Stimulated activated CD8-positive, alpha-beta memory T cell treated with anti-CD3 and anti-CD28 coated beads, Interleukin-12 subunit alpha, Interleukin-12 subunit beta, amount 100 ng/mL, for 24 hours (primary cell): ENCODE measurements around the gene TOMM40.
"Not testable (repeated sequence)": the region's sequence is repeated elsewhere in the genome, so short reads cannot be mapped to it uniquely, and the experiment has no call there.

ENCODE experiments used
- DNase-seq: peaks from one replicate; pipeline ENCODE4 v3.0.0-alpha.2; 2020; ENCODE audit errors: extremely low read depth

TOMM40 gene

DNA sequence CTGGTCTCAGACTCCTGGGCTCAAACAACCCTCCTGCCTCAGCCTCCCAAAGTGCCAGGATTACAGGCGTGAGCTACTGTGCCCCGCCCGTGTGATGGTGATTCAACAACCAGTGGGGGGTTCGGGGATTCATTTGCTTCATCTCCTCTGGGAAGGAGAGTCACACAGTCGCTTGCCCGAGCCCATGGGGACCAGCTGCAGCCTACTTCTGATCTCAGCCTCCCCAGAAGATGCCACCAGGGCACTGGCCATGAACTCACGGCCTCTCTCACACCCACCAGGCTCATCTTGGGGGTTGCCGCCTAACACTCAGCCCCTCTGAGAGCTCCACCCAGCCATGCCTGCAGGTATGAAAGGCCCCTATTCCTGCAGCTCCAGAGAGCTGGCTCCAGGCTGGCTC, 6.8 kb downstream of the TOMM40 start:
- DNase-seq = no peak

DNA sequence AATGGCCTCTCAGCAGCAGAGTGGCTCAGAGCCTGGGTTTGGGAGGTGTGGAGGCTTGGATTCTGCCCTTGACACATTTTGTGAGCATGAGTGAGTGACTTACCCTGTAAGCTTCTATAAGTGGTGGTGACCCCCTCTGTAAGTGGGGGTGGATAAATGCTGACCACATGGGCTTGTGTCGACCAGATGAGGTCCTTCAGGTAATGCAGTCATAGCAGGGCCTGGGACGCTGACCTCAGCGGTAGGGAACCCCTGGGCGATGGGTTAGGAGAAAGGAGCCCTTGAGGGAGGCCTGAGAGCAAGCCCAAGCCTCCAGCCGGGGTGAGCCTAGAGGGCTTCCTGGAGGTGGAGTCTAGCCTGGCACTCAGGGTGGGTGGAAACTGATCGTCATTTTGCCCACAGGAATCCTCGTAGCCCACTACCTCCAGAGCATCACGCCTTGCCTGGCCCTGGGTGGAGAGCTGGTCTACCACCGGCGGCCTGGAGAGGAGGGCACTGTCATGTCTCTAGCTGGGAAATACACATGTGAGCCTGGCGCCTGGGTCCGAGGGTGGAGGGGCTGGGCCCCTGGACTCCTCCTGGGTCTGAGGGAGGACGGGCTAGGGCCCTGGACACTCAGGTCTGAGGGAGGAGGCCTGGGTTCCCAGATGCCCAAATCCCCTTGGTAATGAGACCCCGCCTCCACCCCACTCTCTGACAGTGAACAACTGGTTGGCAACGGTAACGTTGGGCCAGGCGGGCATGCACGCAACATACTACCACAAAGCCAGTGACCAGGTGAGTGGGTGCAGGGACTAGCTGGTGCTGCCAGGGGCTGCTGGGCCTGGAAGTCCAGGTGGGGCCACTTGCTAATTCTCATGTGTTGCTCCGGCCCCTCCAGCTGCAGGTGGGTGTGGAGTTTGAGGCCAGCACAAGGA, 9.5 kb downstream of the TOMM40 start:
- no peak for DNase-seq

DNA sequence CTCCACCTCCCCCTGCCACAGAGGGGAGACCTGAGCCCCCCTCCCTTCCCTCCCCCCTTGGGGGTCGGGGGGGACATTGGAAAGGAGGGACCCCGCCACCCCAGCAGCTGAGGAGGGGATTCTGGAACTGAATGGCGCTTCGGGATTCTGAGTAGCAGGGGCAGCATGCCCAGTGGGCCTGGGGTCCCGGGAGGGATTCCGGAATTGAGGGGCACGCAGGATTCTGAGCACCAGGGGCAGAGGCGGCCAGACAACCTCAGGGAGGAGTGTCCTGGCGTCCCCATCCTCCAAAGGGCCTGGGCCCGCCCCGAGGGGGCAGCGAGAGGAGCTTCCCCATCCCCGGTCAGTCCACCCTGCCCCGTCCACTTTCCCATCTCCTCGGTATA, 12.2 kb downstream of the TOMM40 start:
- no peak for DNase-seq

DNA sequence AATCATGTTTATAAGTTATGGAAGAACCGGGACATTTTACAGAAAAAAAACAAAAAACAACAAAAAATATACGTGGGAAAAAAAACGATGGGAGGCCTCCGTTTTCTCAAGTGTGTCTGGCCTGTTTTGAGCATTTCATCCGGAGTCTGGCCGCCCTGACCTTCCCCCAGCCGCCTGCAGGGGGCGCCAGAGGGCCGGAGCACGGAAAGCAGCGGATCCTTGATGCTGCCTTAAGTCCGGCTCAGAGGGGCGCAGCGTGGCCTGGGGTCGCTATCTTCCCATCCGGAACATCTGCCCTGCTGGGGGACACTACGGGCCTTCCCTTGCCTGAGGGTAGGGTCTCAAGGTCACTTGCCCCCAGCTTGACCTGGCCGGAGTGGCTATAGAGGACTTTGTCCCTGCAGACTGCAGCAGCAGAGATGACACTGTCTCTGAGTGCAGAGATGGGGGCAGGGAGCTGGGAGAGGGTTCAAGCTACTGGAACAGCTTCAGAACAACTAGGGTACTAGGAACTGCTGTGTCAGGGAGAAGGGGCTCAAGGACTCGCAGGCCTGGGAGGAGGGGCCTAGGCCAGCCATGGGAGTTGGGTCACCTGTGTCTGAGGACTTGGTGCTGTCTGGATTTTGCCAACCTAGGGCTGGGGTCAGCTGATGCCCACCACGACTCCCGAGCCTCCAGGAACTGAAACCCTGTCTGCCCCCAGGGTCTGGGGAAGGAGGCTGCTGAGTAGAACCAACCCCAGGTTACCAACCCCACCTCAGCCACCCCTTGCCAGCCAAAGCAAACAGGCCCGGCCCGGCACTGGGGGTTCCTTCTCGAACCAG, 12.8 kb downstream of the TOMM40 start:
- DNase-seq = peak; percentile 46

DNA sequence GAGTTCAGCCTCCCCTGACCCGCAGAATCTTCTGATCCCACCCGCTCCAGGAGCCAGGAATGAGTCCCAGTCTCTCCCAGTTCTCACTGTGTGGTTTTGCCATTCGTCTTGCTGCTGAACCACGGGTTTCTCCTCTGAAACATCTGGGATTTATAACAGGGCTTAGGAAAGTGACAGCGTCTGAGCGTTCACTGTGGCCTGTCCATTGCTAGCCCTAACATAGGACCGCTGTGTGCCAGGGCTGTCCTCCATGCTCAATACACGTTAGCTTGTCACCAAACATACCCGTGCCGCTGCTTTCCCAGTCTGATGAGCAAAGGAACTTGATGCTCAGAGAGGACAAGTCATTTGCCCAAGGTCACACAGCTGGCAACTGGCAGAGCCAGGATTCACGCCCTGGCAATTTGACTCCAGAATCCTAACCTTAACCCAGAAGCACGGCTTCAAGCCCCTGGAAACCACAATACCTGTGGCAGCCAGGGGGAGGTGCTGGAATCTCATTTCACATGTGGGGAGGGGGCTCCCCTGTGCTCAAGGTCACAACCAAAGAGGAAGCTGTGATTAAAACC, 13.5 kb downstream of the TOMM40 start:
- DNase-seq = no peak

DNA sequence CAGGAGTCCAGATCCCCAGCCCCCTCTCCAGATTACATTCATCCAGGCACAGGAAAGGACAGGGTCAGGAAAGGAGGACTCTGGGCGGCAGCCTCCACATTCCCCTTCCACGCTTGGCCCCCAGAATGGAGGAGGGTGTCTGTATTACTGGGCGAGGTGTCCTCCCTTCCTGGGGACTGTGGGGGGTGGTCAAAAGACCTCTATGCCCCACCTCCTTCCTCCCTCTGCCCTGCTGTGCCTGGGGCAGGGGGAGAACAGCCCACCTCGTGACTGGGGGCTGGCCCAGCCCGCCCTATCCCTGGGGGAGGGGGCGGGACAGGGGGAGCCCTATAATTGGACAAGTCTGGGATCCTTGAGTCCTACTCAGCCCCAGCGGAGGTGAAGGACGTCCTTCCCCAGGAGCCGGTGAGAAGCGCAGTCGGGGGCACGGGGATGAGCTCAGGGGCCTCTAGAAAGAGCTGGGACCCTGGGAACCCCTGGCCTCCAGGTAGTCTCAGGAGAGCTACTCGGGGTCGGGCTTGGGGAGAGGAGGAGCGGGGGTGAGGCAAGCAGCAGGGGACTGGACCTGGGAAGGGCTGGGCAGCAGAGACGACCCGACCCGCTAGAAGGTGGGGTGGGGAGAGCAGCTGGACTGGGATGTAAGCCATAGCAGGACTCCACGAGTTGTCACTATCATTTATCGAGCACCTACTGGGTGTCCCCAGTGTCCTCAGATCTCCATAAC, 14.5 kb downstream of the TOMM40 start, which contains the start of gene APOE:
Gene APOE, plus strand, starts transcription at position 360 of the 724 bp plus-strand sequence. CDS start 829 bp downstream, outside the sequence.
- no peak for DNase-seq

DNA sequence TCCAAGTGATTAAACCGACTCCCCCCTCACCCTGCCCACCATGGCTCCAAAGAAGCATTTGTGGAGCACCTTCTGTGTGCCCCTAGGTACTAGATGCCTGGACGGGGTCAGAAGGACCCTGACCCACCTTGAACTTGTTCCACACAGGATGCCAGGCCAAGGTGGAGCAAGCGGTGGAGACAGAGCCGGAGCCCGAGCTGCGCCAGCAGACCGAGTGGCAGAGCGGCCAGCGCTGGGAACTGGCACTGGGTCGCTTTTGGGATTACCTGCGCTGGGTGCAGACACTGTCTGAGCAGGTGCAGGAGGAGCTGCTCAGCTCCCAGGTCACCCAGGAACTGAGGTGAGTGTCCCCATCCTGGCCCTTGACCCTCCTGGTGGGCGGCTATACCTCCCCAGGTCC, 16.6 kb downstream of the TOMM40 start:
- no peak for DNase-seq

DNA sequence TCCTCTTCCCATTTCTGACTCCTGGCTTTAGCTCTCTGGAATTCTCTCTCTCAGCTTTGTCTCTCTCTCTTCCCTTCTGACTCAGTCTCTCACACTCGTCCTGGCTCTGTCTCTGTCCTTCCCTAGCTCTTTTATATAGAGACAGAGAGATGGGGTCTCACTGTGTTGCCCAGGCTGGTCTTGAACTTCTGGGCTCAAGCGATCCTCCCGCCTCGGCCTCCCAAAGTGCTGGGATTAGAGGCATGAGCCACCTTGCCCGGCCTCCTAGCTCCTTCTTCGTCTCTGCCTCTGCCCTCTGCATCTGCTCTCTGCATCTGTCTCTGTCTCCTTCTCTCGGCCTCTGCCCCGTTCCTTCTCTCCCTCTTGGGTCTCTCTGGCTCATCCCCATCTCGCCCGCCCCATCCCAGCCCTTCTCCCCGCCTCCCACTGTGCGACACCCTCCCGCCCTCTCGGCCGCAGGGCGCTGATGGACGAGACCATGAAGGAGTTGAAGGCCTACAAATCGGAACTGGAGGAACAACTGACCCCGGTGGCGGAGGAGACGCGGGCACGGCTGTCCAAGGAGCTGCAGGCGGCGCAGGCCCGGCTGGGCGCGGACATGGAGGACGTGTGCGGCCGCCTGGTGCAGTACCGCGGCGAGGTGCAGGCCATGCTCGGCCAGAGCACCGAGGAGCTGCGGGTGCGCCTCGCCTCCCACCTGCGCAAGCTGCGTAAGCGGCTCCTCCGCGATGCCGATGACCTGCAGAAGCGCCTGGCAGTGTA, 17.2 kb downstream of the TOMM40 start:
- no peak for DNase-seq

DNA sequence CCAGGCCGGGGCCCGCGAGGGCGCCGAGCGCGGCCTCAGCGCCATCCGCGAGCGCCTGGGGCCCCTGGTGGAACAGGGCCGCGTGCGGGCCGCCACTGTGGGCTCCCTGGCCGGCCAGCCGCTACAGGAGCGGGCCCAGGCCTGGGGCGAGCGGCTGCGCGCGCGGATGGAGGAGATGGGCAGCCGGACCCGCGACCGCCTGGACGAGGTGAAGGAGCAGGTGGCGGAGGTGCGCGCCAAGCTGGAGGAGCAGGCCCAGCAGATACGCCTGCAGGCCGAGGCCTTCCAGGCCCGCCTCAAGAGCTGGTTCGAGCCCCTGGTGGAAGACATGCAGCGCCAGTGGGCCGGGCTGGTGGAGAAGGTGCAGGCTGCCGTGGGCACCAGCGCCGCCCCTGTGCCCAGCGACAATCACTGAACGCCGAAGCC, 17.8 kb downstream of the TOMM40 start:
- DNase-seq = no peak

DNA sequence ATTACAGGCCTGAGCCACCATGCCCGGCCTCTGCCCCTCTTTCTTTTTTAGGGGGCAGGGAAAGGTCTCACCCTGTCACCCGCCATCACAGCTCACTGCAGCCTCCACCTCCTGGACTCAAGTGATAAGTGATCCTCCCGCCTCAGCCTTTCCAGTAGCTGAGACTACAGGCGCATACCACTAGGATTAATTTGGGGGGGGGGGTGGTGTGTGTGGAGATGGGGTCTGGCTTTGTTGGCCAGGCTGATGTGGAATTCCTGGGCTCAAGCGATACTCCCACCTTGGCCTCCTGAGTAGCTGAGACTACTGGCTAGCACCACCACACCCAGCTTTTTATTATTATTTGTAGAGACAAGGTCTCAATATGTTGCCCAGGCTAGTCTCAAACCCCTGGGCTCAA, 18.7 kb downstream of the TOMM40 start:
- no peak for DNase-seq

DNA sequence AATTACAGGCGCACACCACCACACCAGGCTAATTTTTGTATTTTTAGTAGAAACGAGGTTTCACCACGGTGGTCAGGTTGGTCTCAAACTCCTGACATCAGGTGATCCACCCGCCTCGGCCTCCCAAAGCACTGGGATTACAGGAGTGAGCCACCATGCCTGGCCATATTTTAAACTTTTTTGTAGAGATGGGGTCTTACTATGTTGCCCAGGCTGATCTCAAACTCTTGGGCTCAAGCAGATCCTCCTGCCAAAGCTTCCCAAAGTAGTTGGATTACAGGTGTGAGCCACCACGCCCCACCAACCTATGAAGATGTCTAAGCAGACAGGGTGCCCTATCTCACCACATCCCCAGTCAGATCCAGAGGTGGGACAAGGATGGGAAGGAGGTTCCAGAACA, 20.8 kb downstream of the TOMM40 start:
- not testable (repeated sequence) for DNase-seq

DNA sequence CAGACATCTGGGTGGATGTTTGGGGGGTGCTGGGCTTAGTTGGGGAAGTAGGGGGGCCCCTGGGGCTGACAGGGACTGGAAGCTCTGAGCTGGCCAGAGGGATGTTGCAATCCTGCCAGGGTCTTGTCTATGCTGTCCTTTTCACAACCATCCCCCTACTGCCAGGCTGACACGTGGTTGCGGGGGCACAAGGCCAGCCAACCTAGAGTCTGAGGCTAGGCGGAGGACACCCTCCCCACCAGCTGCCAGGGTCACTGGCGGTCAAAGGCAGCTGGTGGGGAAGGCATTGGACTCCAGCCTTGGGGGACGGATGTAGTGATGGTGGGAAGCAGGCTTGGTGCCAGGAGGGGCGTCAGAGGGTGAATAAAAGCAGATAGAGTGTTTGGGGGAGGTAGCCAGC, 21.8 kb downstream of the TOMM40 start:
- DNase-seq = no peak

DNA sequence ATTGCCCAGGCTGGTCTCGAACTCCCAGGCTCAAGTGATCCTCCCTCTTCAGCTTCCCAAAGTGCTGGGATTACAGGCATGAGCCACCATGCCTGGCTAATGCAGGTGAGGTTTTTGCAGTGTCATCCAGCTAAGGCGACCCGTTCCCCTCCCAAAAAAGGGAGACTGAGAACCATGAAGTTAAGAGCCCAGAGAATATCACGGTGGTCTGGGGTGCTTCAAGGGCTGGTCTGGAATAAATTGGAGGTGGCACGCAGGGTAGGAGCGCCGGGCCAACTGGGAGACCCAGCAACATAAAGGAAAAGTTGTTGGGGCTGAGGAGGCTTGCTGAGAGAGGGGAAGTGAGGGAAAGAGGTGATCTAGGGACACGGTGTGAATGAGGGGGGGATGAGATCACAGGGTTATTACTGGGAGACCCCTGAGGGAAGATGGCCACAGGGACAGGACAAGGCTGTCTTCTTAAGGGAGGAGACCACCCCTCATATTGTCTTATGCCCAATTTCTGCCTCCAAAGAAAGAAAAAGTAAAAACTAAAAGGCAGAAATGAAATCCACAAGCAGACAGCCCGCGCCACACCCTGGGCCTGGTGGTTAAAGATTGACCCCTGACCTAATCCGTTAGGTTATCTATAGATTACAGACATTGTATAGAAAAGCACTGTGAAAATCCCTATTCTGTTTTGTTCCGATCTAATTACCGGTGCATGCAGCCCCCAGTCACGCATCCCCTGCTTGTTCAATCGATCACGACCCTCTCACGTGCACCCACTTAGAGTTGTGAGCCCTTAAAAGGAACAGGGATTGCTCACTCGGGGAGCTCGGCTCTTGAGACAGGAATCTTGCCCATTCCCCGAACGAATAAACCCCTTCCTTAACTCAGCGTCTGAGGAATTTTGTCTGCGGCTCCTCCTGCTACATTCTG, 22.7 kb downstream of the TOMM40 start:
- DNase-seq = not testable (repeated sequence)

DNA sequence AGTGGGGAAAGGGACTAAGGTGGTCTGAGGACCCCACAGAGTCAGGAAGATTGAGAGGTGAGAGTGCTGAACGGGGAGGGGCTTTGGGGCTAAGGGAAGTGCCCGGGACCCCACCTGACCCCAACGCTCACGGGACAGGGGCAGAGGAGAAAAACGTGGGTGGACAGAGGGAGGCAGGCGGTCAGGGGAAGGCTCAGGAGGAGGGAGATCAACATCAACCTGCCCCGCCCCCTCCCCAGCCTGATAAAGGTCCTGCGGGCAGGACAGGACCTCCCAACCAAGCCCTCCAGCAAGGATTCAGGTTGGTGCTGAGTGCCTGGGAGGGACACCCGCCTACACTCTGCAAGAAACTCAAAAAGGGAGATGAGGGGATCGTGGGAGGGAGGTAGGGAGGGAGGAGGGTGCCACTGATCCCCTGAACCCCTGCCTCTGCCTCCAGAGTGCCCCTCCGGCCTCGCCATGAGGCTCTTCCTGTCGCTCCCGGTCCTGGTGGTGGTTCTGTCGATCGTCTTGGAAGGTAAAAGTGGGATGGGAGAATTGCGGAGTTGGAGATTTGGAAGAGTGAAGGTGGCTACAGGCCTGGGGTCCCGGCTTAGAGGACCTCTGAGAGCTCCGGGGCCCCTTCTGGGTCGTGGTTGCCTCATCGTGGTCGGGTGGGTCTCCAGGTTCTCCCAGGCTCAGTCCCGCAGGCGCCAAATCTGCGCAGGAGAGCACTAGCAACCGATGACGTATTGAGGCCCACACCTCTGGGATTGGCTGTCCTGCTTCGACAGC, 23.6 kb downstream of the TOMM40 start, which contains the start of gene APOC1:
Gene APOC1, plus strand, starts transcription at position 176 of the 774 bp plus-strand sequence. Its CDS starts 284 bp downstream, at position 460.
- peak; percentile 44 for DNase-seq

DNA sequence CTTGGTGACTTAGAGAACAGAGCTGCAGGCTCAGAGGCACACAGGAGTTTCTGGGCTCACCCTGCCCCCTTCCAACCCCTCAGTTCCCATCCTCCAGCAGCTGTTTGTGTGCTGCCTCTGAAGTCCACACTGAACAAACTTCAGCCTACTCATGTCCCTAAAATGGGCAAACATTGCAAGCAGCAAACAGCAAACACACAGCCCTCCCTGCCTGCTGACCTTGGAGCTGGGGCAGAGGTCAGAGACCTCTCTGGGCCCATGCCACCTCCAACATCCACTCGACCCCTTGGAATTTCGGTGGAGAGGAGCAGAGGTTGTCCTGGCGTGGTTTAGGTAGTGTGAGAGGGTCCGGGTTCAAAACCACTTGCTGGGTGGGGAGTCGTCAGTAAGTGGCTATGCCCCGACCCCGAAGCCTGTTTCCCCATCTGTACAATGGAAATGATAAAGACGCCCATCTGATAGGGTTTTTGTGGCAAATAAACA, 33.2 kb downstream of the TOMM40 start:
- no peak for DNase-seq

DNA sequence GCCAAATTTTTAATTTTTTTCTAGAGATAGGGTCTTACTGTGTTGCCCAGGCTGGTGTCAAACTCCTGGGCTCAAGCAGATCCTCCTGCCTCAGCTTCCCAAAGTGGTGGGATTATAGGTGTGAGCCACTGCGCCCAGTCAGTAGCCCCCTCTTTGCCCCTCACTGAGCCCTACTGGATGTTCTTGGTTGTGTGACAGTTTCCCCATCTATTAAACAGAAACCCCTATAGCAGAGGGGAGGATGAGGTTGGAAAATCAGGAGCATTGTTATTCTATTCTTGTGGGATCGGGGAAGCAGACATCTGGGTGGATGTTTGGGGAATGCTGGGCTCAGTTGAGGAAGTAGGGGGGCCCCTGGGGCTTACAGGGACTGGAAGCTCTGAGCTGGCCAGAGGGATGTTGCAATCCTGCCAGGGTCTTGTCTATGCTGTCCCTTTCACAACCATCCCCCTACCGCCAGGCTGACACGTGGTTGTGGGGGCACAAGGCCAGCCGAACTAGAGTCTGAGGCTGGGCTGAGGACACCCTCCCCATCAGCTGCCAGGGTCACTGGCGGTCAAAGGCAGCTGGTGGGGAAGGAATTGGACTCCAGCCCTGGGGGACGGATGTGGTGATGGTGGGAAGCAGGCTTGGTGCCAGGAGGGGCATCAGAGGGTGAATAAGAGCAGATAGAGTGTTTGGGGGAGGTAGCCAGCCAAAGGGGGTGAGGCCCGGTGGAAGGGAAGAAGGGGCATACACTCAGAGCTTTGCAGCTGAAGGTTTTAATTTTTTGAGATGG, 34.2 kb downstream of the TOMM40 start:
- no peak for DNase-seq

DNA sequence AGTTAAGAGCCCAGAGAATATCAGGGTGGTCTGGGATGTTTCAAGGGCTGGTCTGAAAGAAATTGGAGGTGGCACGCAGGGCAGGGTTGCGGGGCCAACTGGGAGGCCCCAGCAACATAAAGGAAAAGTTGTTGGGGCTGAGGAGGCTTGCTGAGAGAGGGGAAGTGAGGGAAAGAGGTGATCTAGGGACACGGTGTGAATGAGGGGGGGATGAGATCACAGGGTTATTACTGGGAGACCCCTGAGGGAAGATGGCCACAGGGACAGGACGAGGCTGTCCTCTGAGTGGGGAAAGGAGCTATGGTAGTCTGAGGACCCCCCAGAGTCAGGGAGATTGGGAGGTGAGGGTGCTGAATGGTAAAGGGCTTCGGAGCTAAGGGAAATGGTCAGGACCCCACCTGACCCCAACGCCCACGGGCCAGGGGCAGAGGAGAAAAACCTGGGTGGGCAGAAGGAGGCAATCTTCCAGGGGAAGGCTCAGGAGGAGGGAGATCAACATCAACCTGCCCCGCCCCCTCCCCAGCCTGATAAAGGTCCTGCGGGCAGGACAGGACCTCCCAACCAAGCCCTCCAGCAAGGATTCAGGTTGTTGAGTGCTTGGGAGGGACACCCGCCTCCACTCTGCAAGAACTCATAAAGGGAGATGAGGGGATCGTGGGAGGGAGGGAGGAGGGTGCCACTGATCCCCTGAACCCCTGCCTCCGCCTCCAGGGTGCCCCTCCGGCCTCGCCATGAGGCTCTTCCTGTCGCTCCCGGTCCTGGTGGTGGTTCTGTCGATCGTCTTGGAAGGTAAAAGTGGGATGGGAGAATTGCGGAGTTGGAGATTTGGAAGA, 35.4 kb downstream of the TOMM40 start:
- DNase-seq = not testable (repeated sequence)
